ENCODE data around the gene POLR3B.
"Not testable (repeated sequence)": the region's sequence is repeated elsewhere in the genome, so short reads cannot be mapped to it uniquely, and the experiment has no call there.

POLR3B gene

DNA sequence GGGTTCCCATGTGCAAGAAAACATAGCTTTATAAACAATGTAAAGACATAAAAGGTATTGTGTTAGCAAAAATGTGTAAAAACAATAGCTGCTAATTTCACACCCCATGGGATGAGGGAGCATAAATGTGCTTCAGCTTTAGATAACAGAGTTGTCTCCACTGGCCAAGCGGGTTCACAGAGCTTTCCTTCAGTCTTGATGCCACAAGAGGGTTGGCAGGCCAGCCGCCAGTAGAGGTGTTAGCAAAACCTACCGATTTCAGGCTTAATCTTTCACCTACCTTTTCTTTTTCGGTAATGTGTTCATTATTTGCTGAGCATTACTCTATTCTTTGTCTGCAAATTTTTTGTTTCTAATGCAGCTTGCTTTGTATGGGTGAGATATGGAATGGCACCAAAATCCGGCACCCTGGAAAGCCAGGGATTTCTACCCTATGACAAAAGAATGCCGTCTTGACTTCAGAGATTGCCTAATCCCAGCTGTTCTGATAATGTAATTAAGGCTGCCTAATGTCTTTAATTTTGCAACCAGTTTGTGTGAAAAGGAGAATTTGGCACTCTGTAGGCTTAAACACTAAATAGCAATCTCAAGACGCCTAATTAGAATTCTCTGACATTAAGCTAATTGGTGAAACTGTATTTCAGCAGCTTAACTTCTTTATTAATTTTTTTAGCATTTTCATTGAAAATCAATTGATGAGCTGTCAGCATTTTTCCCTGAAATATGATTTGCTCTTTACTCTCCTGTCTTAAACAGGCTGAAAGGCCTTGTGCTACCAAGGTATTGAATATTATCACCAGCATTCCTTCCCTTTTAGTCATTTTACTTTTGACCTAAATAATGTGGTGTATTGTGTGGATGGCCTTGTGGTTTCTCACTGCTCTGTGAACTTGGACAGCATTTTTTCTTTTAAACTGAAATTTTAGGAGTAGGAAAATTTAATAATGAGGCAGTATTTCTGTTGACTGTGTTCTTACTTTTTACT lies 60.7 kb downstream of the POLR3B start:
- FAIRE-seq, result peak; percentile 72

DNA sequence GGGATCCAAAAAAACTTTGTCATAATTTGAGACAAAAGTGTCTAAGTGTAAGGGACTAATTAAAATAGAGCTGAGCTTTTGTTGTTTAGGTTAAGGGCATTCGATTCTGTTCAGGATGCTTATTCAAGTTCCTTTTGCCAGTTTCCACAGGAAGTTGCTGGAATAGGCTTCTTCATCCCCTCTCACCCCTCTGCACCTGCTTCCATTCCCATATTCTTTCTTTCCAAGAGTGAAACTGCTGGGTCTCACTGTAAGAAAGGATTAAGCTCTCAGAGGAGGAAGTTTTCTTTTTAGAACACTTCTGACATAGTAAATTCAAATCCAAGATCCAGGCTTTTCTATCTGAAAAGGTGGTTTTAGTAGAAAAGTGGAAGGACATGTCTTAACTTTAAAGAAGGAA lies 61.4 kb downstream of the POLR3B start:
- FAIRE-seq, result no peak

DNA sequence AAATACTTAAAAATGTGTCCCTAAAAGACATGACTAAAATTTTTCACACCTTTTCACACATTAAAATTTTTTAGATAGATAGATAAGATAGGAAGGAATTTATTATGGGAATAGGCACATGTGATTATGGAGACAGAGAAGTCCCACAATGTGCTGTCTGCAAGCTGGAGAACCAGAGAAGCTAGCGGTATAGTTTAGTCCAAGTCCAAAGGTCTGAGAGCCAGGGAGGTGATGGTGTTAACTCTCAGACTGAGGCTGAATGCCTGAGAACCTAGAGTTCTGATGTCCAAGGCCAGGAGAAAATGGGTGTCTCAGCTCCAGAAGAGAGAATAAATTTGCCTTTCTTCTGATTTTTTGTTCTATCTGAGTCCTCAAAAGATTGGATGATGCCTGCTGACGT lies 65.7 kb downstream of the POLR3B start:
- FAIRE-seq, result no peak

DNA sequence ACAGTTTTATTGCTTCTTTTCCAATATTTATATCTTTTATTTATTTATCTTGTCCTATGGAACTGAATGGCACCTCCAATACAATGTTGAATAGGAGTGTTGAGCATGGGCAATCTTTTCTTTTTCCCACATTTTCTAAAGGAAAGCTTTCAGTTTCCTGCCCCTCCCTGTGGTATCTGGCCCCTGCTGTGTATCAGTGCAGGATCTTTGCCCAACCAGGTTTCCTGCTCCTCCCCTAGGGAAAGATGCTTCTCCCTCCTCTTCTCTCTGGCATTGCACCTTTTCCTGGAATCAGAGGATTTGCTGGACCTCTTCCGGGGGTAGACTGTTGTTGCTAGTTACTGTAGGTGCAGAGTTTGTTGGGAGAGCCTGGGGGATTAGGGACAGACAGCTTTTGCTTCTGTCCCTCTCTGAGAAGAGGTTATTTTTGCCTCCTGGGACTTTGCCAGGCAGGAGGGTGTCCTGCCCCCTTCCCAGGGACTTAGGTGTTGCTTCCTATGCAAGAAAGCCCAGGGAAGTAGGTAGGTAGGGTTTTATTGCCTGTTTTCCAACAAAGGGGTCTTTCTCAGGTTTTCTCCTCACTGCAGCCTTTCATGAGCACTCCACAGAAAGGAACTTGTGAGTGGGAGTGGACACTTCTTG lies 67.6 kb downstream of the POLR3B start:
- no peak for FAIRE-seq

DNA sequence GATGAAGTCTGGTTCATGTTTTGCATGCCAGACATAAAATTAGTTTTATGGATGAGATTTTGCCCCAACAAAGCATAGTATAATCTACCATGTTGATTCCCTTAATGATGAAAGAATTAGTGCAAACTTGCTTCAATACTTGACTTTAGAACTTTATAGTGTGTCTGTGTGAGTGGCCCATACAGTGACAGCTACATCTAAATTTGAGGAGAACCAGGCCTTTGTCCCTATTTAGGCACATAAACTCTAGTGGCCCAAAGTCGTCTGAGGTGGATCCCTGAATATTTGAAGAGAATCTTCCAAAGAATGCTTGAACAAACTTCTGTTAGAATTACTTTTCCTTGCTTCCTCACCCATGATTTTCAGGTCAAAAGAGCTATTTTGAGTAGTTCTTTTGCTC lies 70.4 kb downstream of the POLR3B start:
- FAIRE-seq, result no peak

DNA sequence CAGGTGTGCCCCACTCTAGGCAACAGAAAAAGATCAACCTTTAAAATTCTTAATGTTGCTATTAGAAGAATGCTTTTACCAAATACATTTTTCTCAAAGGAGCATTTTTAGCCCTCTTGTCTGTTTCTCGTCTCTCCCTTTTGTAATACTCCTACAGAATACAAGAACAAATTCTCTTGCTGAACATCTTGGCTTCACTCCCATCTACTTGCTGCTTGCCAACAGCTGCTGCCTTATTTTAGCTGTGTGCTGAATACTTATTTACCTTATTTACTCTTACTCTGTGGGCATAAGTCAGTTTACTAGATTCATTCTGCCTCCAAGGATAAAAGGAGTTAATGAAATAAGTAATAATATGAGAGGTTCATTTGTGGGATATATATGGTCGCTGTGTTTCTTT lies 70.8 kb downstream of the POLR3B start:
- FAIRE-seq, result no peak

DNA sequence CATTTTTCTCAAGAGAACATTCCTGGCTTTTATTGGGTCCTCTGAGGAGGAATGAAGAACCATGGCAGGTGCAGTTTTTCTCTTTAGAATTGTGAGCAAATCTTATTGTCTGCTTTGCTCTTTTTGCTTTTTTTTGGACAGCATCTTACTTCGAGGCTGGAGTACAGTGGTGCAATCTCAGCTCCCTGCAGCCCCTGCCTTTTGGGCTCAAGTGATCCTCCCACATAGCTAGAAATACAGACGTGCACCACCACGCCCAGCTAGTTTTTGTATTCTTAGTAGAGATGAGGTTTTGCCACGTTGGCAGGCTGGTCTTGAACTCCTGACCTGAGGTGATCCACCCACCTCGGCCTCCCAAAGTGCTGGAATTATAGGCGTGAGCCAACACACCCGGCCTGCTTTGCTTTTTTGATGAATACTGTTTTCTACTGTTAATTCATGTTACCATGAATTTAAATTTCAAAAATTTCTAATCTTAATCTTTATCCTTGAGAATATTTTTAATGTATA lies 71.5 kb downstream of the POLR3B start:
- no peak for FAIRE-seq

DNA sequence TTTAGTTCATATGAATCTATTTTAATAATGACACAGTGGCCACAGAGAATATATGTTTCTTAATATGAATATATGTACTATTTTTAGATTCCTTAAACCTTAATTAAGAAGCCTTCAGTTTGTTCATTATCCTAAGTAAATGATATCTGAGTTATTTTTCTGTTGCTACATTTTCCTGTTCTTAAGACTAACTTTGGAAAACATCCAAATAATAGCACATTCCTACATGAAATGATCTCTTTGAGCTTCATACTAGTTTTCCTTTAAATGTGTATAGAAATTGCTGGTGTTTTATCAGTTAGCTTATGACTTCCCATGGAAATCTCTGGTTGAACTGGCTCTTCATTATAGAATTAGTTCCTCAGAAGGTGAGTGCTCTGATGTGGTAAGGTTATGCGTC lies 72.1 kb downstream of the POLR3B start:
- FAIRE-seq, result no peak

DNA sequence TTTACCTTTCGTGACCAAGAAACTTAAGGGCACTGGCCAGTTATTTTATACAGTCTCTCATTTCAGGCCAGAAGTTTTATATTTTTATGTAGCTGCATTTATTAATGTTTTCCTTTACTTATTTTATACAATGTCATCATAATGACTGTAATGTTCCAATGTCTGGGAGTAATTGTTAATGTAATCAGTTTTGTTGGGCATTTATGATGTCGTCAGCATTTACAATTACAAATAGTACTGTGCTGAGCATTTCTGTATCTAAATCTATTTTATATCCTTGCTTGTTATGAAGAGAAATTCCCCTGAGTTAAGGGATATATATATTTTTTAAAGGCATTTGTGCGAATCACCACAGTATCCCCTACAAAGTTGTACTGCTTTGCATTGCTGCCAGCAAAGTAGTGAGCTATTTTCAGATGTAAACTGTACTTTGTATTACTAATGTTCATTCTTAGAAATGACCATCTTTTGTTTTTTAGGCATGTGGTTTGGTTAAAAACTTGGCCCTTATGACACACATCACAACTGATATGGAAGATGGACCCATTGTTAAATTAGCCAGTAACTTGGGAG lies 74.4 kb downstream of the POLR3B start:
- no peak for FAIRE-seq

DNA sequence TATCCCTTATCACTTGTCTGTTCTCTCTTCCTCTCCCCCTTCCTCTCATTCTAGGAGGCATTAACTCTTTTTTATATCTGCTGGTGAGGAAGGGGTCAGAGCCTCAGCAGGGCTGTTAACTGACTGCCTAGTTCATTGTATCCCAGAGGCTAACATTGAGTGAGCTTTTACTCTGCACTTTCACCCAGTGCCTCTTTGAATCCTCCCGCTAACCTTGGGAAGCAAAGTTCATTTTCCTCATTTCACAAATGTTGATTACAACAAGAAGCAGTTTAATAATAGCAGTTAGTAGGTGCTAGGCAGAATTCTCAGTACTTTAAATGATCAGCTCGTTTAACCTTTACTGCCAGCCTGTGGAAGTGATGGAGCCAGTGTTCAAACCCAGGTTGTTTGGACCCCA lies 75.5 kb downstream of the POLR3B start:
- FAIRE-seq, result no peak

DNA sequence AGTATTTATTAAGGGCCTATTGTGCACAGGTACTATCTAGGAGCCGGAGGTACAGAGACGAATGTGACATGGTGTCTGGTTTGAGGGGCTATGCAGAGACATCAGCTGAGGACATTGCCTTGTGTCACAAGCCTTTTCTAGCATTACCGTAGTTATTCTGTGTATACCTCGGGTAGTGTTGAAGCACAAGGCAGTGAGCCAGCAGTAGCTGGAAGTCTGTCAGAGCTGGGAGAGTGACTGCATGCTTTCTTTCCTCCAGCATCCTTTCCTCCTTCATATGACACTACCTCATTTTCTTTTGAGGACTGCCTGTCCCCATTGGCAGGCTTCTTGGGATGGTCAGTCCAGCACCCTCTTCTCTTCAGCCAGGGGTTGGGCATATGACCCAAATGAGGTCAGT lies 77.0 kb downstream of the POLR3B start:
- no peak for FAIRE-seq

DNA sequence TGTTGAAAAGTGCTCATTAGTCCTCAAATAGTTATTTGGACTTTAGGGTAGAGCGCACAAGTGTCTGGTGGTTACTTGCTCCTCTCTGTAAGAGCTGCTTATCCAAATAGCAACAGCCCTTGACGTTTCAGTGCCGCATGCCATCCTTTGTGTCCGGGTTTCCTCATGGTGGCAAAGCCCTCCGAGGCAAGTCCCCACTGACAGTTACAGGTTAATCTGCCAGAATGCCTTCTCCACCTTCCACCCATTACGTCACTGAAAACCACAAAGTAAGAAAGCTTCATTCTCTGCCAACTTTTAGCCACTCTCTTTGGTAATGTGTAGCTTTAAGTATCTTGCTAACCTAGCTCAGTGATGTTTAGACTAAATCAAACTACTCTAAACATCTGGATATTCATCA lies 78.6 kb downstream of the POLR3B start:
- FAIRE-seq, result no peak

DNA sequence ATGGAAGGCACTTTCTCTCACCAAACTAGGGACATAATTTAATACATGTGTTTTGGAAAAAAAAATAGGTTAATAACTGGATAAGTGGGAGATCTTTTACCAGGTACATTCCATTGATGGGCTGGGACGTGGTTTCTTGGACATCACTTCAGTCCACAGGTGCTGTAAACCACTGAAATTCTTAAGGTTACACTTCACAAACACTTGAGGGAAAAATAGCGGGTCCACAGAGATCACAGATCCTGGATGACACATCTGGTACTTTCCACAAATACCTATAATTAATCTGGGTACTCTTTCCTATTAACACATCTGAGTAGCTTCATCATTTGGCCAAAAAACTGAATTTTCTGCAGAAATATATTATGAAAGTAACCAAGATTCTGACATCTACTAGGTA lies 85.0 kb downstream of the POLR3B start:
- no peak for FAIRE-seq

DNA sequence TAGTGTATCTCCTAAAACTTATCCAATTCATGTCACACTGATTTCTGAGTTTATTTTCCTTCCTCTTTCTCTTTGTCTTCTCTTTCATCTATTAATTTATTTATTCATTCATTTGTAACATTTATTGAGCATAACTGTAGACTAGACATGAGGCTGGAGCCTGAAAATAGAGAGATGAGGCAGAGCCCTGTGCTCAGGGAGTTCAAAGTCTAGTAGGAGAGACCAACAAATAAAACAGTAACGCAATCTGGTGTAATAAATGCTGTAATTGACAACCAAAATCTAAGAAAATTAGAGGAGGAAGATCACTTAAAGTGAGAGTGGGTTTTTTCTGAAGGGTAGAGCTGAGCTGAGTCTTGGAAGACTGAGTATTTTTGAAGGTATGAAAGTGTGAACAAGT lies 87.5 kb downstream of the POLR3B start:
- FAIRE-seq, result no peak

DNA sequence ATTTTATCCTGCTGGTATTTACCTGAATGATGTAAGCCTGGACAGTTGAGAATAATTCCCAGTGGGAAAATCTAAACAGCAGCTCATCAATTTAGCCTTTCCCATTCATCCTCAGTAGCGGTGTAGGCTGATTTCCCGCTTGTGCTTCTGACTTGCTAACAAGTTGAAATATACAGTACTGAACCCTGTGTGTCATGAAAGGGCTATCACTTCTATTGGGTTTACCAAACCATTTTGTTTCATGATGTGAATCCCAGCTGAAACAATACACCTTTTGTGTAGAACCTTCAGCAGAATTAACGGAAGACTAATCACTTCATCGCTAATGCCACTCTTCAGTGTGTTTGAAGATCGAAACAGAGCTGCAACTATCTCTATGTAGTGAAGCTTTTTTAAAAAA lies 88.4 kb downstream of the POLR3B start:
- no peak for FAIRE-seq

DNA sequence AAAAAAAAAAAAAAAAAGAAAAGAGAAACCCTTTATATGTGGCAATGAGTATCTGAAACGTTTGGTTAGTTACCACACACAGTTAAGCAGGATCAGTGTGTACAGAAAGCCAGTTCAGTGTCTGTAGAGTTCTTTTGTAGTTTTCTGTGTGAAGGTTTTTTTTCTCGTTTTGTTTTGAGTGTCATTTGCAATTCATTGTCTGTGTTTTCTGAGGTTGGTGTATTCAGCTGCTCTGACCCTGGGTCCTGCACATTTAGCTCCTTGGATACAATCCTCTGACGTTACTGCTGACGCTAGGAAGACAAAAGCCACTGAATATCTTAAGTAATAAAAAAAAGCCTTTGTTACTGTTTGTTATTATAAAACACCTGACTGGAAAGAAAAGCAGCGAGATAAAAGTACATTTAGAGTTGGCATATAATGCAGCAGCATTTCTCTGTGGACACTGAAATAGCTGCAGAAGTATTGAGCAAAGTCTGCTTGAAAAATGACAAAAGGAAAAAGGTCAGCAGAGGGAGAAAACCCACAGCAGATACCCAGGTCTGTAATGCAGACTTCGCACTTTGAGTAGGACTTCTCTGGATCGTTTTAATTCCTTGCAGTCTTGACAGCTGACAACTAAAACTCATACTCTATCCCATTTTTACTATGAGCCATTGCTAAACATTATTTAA lies 89.0 kb downstream of the POLR3B start:
- FAIRE-seq, result no peak

DNA sequence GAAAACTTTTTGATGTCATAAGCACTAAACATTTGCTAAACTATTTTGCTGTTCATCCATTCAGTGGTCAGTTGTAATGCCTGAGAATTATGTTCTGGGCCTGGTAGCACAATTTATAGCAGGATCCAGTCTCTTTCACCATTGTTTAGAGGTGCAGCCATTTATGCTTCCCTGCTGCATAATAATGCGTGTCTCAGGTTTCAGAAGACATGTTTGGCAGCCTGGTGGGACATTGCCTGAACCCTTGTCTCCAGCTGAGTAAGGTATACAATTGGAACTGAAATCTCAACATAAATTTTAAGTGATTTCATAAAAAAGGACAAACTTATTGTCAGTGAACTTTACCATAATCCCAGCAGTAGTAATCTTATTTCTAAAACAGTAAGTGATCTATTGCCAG lies 94.8 kb downstream of the POLR3B start:
- FAIRE-seq, result no peak

DNA sequence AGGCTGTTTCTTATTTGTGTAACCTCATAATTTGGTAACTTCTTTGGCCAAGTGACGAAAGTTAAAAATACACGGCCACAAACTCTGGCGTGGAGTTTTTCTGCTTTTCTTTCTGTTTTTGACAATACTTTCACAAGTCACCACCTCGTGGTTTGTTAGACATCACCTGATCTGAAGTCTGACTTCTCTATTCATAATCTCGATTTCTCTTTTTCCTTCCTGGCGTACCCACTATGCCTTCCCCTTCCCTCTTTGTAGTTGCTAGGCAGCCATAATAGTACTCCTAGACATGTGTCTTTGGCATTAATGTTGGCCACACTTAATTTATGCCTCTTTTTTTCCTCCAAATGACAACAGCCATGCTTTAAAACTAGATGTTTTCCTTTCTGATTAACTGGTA lies 97.6 kb downstream of the POLR3B start:
- peak; percentile 47 for FAIRE-seq

DNA sequence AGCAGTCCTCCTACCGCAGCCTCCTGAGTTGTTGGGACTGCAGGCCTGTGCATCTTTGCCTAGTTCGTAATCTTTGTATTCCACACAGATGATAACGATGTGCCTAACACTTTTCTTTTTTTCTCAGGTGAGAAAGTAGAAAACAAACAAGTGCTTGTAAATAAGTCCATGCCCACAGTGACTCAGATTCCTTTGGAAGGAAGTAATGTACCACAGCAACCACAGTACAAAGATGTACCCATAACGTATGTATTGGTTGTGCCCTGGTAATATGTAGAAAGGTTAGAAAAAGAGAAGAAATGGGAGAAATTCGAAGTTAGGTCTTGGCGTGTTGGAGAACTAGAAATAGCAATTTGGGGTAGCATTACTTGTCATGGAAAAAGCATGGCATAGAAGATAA lies 101.6 kb downstream of the POLR3B start:
- no peak for FAIRE-seq

DNA sequence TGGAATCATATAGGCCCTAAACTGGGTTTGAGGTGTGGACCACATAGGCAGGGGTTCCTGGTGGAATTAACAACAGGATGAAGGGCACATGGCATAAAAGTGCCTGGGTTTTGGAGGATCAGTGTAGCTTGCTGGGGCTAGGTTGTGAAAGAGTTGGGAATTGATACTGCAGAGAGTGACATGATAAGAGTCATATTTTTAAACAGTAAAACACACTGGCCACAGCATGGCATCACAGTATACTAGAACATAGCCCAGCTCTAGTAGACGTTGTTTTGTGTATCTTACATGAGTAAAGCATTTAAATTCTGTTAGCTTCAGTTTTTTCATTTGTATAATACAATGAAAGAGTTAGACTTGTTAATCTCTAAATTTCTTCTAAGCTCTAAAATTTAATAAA lies 102.0 kb downstream of the POLR3B start:
- no peak for FAIRE-seq

DNA sequence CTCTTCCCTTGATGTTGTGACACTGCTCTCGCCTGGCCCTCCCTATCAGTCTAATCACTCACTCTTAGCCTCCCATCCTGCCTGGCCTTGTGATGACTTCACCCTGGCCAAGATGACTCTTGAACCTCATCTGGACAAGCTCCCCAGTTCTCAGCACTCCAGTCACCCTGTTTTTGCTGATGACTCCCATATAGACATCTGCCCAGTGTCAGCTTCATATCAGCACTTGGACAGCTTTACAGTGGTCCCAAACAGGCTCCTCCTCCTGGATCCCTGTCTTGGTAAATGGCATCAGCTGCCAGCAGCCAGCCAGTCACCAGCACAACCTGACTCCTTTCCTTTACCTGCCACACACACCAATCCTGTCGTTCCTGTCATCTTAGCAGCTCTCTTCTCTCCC lies 104.2 kb downstream of the POLR3B start:
- FAIRE-seq, result no peak

DNA sequence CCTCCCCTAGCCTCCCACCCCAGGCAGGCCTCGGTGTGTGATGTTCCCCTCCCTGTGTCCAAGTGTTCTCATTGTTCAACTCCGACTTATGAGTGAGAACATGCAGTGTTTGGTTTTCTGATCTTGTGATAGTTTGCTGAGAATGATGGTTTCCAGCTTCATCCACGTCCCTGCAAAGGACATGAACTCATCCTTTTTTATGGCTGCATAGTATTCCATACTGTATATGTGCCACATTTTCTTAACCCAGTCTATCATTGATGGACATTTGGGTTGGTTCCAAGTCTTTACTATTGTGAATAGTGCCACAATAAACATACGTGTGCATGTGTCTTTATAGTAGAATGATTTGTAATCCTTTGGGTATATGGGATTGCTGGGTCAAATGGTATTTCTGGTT lies 108.1 kb downstream of the POLR3B start:
- FAIRE-seq, result not testable (repeated sequence)

DNA sequence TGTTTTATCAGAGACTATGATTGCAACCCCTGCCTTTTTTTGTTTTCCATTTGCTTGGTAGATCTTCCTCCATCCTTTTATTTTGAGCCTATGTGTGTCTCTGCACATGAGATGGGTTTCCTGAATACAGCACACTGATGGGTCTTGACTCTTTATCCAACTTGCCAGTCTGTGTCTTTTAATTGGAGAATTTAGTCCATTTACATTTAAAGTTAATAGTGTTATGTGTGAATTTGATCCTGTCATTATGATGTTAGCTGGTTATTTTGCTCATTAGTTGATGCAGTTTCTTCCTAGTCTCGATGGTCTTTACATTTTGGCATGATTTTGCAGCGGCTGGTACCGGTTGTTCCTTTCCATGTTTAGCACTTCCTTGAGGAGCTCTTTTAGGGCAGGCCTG lies 118.1 kb downstream of the POLR3B start:
- FAIRE-seq, result not testable (repeated sequence)
